Esophagus muscularis mucosa (tissue), 4 donors: ENCODE data around the gene RARRES1. TPM values are rescaled to one million over a fixed set of nuclear protein-coding genes. Genes with fewer than 3 reads are reported as not detected.

Experiments used
- DNase-seq: peaks from one replicate; pipeline ENCODE4 v3.0.0-alpha.2; 2017; ENCODE audit errors: extremely low spot score
- H3K27ac ChIP-seq, 4 donors: fragments of 200-600 bp; sonication (generic); replicated peaks in 1 of 4; 1 replicate in 3 of 4; 2 replicates in 1 of 4; pipeline ENCODE4 v1.5.1; 2016 to 2019; ENCODE audit warnings: mild to moderate bottlenecking in 1 of 4
- H3K27me3 ChIP-seq, 4 donors: fragments of 200-600 bp; sonication (generic); one replicate each; pipeline versions ENCODE4 v1.5.1 to v1.6.0; 2016 to 2019
- H3K36me3 ChIP-seq, 4 donors: fragments of 200-600 bp; sonication (generic); one replicate each; pipeline ENCODE4 v1.5.1; 2016 to 2019
- H3K4me1 ChIP-seq, 4 donors: fragments of 200-600 bp; sonication (generic); one replicate each; pipeline ENCODE4 v1.5.1; 2016 to 2019
- H3K4me3 ChIP-seq, 4 donors: fragments of 200-600 bp; sonication (generic); 1 replicate in 2 of 4; 2 replicates in 2 of 4; pipeline ENCODE4 v1.5.1; 2016 to 2019; ENCODE audit warnings: mild to moderate bottlenecking in 4 of 4, moderate library complexity in 1 of 4
- H3K9me3 ChIP-seq, 4 donors: fragments of 200-600 bp; sonication (generic); 1 replicate in 3 of 4; 2 replicates in 1 of 4; pipeline ENCODE4 v1.5.1; 2016 to 2019
- EP300 ChIP-seq: sonication (generic); formaldehyde crosslinking; IDR thresholded peaks from one replicate; pipeline ENCODE4 v1.6.1; 2017; ENCODE audit warnings: antibody characterized with exemption
- POLR2A ChIP-seq: fragments of 450-650 bp; IDR thresholded peaks from one replicate; pipeline ENCODE4 v1.6.1; 2017; ENCODE audit warnings: antibody characterized with exemption, moderate library complexity, mild to moderate bottlenecking, low read depth
- POLR2AphosphoS5 ChIP-seq, 2 donors: sonication (generic); formaldehyde crosslinking; IDR thresholded peaks; one replicate each; pipeline ENCODE4 v1.6.1; 2017; ENCODE audit warnings: antibody characterized with exemption in 2 of 2
- WGBS: methylation state at CpG from one replicate; pipeline ENCODE4 v1.1.5; 2018; 5-methylcytosine and 5-hydroxymethylcytosine counted together
- intact Hi-C: fragments of 100-400 bp; cut with DNase I; formaldehyde crosslinking; loops from one replicate; pipeline ENCODE4 v1.15.1; 2023
- total RNA-seq, 4 donors: library from RNA; depleted of rRNA; stranded (reverse); fragments of >200 nt; gene quantifications; one replicate each; pipeline versions ENCODE4 v1.1.0 to v1.2.1, GENCODE V29; 2016
- TF ChIP-seq, protein P1 (sequence below), 3 experiments: fragments of 200-600 bp in 2 of 3; fragments of 450-650 bp in 1 of 3; sonication (generic) in 2 of 3; IDR thresholded peaks; one replicate each; pipeline ENCODE4 v1.5.1; 2017 to 2019; ENCODE audit warnings: antibody characterized with exemption in 3 of 3, mild to moderate bottlenecking in 2 of 3, moderate library complexity in 1 of 3

Gene RARRES1
- total RNA-seq, 4 donors from 2014 or later, result 6.6 to 93.0 (median 29.8) TPM

DNA sequence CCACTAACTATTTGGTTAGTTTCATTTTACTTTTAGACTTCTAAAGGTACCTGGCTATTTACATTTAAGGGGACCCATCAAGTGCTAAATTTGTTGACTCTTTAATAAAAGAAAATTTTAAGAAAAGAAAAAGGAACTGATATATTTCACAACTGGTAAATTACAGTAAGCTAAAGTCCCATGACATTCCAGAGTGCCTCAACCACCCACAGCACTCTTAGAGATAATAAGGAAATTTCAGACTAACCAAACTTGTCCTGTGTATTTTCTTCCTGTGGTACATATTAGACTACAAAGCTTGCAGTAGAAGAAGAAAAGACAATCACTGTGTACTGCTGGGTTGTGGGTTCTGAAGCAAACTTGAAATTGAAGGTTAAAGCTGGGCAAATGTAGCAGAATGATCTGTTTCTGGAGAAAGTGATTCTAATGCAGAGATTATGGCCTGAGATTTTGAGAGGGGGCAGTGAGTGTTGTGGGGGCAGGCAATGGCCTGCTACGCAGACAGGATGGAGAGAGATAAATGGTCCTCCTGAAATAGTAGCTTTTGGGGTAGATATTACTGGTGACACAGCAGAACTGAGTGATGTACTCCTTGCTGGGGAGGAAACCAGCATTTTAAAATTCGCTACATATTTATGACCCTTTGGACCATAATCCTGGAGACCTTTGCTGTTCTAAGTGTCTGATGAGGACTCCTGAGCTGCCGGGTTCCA is 45.1 kb upstream of the RARRES1 start:
- 82% methylated on average over 3 of the region's 3 CpGs for WGBS
- intact Hi-C loops, result no loop called here
- Histone ChIP-seq H3K4me1 (peaks cover under 1 to 56% (median 53%) of the 10 kb centered on the region in 4 donors), H3K4me3 (no peak overlapping the region), H3K36me3 (no peaks in the 10 kb centered on the region), H3K9me3 (no peaks in the 10 kb centered on the region), H3K27me3 (no peaks in the 10 kb centered on the region), H3K27ac (no peak overlapping the region)
- TF ChIP-seq POLR2AphosphoS5 (IDR thresholded peaks at IDR 0.05) (no peak), EP300 (no peak), POLR2A (no peak)
- TF ChIP-seq, protein P1, sequence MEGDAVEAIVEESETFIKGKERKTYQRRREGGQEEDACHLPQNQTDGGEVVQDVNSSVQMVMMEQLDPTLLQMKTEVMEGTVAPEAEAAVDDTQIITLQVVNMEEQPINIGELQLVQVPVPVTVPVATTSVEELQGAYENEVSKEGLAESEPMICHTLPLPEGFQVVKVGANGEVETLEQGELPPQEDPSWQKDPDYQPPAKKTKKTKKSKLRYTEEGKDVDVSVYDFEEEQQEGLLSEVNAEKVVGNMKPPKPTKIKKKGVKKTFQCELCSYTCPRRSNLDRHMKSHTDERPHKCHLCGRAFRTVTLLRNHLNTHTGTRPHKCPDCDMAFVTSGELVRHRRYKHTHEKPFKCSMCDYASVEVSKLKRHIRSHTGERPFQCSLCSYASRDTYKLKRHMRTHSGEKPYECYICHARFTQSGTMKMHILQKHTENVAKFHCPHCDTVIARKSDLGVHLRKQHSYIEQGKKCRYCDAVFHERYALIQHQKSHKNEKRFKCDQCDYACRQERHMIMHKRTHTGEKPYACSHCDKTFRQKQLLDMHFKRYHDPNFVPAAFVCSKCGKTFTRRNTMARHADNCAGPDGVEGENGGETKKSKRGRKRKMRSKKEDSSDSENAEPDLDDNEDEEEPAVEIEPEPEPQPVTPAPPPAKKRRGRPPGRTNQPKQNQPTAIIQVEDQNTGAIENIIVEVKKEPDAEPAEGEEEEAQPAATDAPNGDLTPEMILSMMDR (IDR thresholded peaks at IDR 0.05), result no peak
- DNase-seq, result peak; percentile 34

DNA sequence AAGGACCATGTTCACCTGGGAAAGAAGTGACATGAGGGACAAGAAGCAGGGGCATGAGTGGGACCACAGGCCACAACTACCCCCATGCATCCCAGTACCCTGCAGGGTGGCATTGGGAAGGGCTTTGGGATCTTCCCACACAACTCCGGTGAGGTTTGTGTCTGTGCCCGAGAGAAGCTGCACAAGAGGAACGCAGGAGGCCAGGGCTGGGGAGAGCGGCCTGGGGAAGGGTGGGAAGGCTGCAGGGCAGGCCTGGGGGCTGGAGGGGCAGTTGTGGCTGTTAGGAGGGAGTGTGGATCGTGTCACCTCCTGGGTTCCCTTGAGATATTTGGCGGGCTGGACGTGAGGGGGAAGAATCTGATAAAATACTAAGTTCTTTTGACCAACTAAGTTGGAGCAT is 44.3 kb upstream of the RARRES1 start:
- WGBS, result 97% methylated on average over 5 of the region's 7 CpGs
- H3K36me3 ChIP-seq, result no peaks in the 10 kb centered on the region
- TF ChIP-seq POLR2A, result no peak
- no peak for TF ChIP-seq POLR2AphosphoS5 (IDR thresholded peaks at IDR 0.05)
- no peak for TF ChIP-seq EP300
- TF ChIP-seq, protein P1 (IDR thresholded peaks at IDR 0.05), result no peak
- peak overlapping the region in 1 of 4 donors; percentile 16 for H3K27ac ChIP-seq
- H3K4me1 ChIP-seq, result peaks cover 3 to 56% (median 54%) of the 10 kb centered on the region in 4 donors
- no peak overlapping the region for H3K4me3 ChIP-seq
- H3K27me3 ChIP-seq, result no peaks in the 10 kb centered on the region
- DNase-seq, result peak; percentile 60
- H3K9me3 ChIP-seq, result no peaks in the 10 kb centered on the region
- intact Hi-C loops, result no loop called here

- H3K27me3 ChIP-seq, result no peaks in the 10 kb centered on the region
- H3K27ac ChIP-seq, result peak overlapping the region in 1 of 4 donors; percentile 88
- intact Hi-C loops, result no loop called here
- no peaks in the 10 kb centered on the region for H3K36me3 ChIP-seq
- no peaks in the 10 kb centered on the region for H3K9me3 ChIP-seq
- H3K4me1 ChIP-seq, result peaks cover 3 to 63% (median 62%) of the 10 kb centered on the region in 4 donors
- DNase-seq, result peak; percentile 21
- TF ChIP-seq EP300, result no peak
- H3K4me3 ChIP-seq, result no peak overlapping the region
- WGBS, result 93% methylated on average over 3 of the region's 3 CpGs
These were observed 43.5 kb upstream of the RARRES1 start for GRCh38 chr3:158775426-158776410.

- DNase-seq, result peak; percentile 66
- 70% methylated on average over 2 of the region's 2 CpGs for WGBS
- H3K27me3 ChIP-seq, result no peaks in the 10 kb centered on the region
- H3K27ac ChIP-seq, result peak overlapping the region in 2 of 4 donors; percentile 43 to 88
- H3K9me3 ChIP-seq, result no peaks in the 10 kb centered on the region
- no peak overlapping the region for H3K4me3 ChIP-seq
- intact Hi-C loops, result no loop called here
- H3K36me3 ChIP-seq, result no peaks in the 10 kb centered on the region
- H3K4me1 ChIP-seq, result peaks cover 9 to 71% (median 69%) of the 10 kb centered on the region in 4 donors
- no peak for TF ChIP-seq EP300
- TF ChIP-seq POLR2AphosphoS5 (IDR thresholded peaks at IDR 0.05), result no peak
- no peak for TF ChIP-seq POLR2A
- TF ChIP-seq, protein P1 (IDR thresholded peaks at IDR 0.05), result no peak
These were observed 42.7 kb upstream of the RARRES1 start for GRCh38 chr3:158774965-158775364.
